HG03025 (cell line): ENCODE results near the gene SLC25A1.

Experiments
- ATAC-seq: cut with Tn5 transposase; IDR thresholded peaks from one replicate; pipeline ENCODE4 v1.9.1; 2021; ENCODE audit warnings: mild to moderate bottlenecking, moderate library complexity; ENCODE audit not compliant: unreplicated experiment, low FRiP score

Gene SLC25A1

DNA sequence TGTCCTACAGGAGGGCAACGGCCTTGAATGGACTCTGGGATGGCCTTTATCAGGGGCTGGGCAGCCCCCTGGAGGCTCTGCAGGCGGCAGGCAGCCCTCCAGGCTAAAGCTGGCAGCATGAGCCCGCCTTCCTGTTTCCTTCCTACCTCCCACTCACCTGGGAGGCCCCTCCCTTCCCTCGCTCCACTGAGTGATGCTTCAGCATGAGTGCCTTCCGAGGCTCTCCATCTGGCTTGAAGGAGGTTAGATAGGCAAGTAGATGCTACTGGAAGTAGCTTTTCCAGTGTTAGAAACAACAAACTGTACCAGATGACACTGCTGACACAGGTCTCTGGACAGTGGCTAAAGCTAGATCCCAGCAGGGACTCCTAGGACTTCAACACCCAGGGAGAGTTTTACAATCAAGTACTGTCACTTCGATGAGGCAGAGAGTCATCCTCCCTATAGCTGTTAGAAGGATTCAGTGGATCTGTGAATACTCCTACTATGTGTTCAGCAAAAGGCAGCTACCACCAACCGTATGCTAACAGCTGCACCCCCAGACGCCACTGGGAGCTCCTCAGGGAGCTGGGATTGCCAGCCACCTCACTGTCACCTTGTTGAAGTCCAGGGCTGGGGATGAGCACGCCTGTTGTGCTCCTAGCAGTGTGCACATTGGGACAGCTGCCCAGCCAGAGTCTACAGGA lies 4.1 kb upstream of the SLC25A1 start:
- no peak for ATAC-seq

GRCh38 chr22:19181786-19182471 lies 3.4 kb upstream of the SLC25A1 start:
- ATAC-seq = no peak

- no peak for ATAC-seq
These were observed 2.3 kb upstream of the SLC25A1 start for GRCh38 chr22:19180740-19181410.

- ATAC-seq = no peak
These were observed 1.7 kb upstream of the SLC25A1 start for GRCh38 chr22:19180234-19180633.

- no peak for ATAC-seq
These were observed 1.0 kb upstream of the SLC25A1 start for GRCh38 chr22:19179497-19180048.

GRCh38 chr22:19178065-19178656 lies 375 bp downstream of the SLC25A1 start:
- ATAC-seq = peak; percentile 16

GRCh38 chr22:19177164-19178064 lies 1.1 kb downstream of the SLC25A1 start:
- ATAC-seq = no peak

- ATAC-seq = no peak
These were observed 1.8 kb downstream of the SLC25A1 start for GRCh38 chr22:19176732-19177131.

- no peak for ATAC-seq
These were observed 2.3 kb downstream of the SLC25A1 start for GRCh38 chr22:19176175-19176643.

GRCh38 chr22:19175602-19176174 lies 2.8 kb downstream of the SLC25A1 start:
- no peak for ATAC-seq

DNA sequence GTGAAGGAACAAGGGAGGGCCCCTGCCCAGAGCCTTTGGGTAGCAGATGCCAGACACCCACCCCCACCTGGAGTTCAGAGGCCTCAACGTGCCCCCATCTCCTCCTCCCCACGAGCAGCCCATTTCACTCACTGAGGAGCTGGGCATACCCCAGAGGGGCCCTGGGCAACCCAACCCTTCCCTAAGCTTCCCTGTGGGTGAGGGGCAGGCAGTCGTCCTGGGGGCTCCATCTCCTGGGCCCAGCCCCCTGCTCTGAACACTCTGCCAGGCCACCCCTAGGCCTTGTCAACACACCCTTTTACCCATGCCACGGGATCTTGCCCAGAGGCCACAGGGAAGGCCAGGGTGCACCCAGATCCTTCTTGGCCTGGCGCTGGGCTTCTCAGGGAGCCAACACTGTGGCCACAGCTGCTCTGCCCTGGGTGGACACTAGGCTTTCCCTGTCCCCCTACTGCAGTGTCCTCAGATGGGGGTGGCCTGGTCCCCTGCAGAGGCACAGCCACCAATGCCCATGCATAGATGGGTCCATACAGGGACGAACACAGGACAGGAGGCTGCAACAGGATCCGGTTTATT lies 3.4 kb downstream of the SLC25A1 start:
- no peak for ATAC-seq

- ATAC-seq = no peak
These were observed 4.2 kb downstream of the SLC25A1 start for GRCh38 chr22:19174106-19175025.

- no peak for ATAC-seq
These were observed 5.2 kb downstream of the SLC25A1 start for GRCh38 chr22:19173047-19174035.

DNA sequence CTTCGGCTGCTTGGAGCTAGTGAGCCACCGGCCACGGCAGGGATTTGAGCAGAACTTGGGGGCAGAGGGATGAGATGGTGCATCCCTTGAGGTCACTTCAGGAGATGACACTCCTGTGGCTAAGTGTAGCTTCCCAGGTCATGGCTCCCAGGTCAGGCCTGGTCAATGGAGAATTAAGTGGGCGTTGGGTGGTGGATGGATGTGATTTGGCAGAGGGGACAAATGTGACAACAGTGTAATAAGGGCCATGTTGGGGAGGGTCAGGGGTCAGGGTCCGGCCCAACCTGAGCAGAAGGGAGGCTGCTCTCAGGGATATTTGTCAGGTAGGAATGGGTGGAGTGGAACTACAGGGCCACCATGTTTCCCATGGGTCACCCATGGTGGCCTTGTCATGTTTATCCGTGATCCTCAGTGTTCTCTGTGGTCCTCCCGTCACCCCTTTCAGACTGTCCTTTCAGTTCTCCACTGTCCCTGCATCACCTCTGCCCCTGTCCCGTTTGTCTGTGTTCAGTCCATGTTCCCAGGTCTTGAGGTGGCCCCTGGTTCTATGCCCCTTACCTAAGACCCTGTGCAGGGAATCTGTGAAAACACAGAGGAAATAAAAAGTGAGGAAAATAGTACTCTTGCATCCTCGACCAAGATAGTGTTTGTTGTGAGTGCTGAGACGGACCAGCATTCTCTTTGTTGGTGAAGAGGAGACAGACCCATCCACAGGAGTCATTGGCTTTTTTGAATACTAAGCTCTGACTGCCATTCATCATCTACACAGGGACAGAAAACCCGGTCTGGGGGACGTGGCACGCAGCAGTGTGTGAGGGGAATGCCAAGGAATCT lies 6.1 kb downstream of the SLC25A1 start:
- ATAC-seq = no peak

DNA sequence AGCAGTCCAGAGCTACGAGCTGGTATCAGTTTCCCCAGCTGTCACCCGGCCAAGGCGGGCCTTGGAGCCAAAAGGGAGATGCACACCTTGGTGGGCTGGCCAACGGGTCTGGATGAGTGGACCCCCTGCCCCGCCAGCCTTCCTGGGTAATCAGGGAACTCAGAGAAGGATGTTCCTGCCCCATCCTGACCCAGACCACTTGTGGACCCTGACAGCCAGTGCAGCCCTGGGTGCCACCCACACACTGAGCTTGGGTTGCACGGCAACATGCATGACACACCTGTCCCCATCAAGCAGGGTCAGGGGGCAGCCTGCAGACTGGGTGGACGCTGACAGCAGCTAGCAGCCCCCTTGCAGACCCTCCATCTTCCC lies 8.6 kb downstream of the SLC25A1 start:
- no peak for ATAC-seq
